Astrocyte of the cerebellum (primary cell): Measurements from ENCODE around the gene KCNMA1.

ENCODE experiments used
- DNase-seq: peaks from one replicate; pipeline ENCODE4 v3.0.0-alpha.2; 2011; ENCODE audit warnings: low read depth
- H3K4me3 ChIP-seq: 2 replicates; pipeline ENCODE4 v1.5.1; 2011; ENCODE audit warnings: mild to moderate bottlenecking, low read depth, low read length, moderate library complexity
- CTCF ChIP-seq: IDR thresholded peaks from 2 replicates; pipeline ENCODE4 v1.5.1; 2012; ENCODE audit warnings: low read length, low read depth, moderate library complexity, mild to moderate bottlenecking; ENCODE audit errors: missing control alignments
- in situ Hi-C: cut with HindIII; loops from 2 replicates; pipeline ENCODE4 v1.10.0; 2017; ENCODE audit warnings: low sequenced_read_pairs

KCNMA1 gene

GRCh38 chr10:77228559-77228958 is 409.0 kb downstream of the KCNMA1 start:
- no peak for TF ChIP-seq CTCF
- no peak for DNase-seq
- no peak overlapping the region for H3K4me3 ChIP-seq
- in situ Hi-C loops = no loop called here

DNA sequence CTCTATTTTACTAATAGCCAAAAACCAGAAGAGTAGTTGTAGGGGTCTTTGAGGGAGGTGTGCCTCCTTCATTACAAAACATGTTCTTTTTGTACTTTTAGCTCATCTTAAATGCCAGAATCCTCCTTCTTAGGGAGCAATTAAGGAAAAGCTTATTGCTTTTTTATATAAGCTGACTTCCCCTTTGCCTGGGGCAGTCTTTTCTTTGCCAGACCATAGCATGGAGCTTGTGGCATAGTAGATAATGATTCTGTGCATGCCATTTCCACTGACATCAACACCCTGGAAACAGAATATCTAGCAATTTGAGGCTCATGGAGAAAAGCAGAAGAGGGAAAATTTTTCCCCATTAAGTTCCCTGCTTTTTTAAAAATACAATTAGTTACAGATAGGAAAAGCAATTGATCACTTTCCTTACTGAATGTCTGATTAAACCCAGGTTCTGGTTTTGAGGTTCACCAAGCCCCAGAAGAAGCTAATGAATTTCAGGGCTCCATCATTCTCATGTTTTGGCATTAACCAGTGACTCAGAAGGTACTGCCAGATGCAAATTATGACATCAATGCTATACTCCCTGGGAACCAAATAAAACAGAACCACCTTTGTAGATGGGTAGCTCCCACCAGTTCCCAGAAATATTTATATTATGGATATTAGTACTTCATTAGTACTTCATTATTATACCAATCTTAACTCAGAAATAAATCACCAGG is 410.6 kb downstream of the KCNMA1 start:
- TF ChIP-seq CTCF = no peak
- in situ Hi-C loops = no loop called here
- H3K4me3 ChIP-seq = no peak overlapping the region
- no peak for DNase-seq

GRCh38 chr10:77226452-77226851 is 411.2 kb downstream of the KCNMA1 start:
- no peak for TF ChIP-seq CTCF
- no peak for DNase-seq
- H3K4me3 ChIP-seq = no peak overlapping the region
- in situ Hi-C loops = no loop called here

GRCh38 chr10:77226020-77226419 is 411.6 kb downstream of the KCNMA1 start:
- in situ Hi-C loops = no loop called here
- TF ChIP-seq CTCF = no peak
- no peak overlapping the region for H3K4me3 ChIP-seq
- no peak for DNase-seq

DNA sequence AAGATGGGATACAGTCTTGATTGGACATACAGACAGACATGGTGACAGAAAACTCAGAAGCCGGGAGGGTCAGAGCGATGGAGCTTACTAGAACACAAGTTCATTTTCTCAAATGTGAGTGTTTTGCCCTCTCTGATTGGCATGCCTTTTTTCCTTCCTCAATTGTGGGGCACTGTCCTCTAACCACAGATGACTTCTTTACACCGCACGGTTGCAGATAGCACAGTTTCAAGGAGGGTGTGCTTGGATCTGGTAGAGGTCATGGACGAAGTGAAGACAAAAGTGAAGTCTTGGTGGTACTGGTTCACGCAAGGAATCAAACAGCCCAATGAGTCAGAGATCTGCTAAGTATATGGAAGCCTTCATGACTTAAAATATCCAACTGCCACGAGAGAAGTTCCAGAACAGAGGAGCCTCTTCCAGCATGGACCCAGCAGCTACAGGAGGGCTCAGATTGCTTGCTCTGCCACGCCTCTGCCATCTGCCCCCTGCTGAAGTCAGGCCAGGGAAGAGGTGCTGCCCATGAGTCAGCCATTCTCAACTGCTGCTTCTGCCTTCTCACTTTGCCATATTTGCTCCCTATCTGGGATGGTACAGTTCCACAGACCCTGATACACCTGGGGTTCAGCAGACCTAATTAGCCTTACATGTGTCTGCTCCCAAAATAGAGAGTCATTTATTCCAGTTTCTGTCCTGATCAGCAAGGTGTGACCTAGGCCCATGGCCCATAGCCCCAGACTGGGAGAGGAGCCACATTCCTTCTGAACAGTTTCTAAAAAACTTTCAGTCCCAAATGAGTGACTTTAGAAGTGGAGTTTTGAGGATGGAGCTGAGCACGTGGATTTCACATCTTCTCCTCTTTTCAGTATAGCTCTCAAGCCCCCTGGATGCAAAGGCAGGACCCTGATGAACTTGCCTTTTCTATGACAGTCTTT is 413.8 kb downstream of the KCNMA1 start:
- TF ChIP-seq CTCF = no peak
- in situ Hi-C loops = no loop called here
- no peak for DNase-seq
- H3K4me3 ChIP-seq = no peak overlapping the region

- no peak for DNase-seq
- H3K4me3 ChIP-seq = no peak overlapping the region
- in situ Hi-C loops = no loop called here
- TF ChIP-seq CTCF = no peak
Observed at GRCh38 chr10:77220150-77220549, 417.5 kb downstream of the KCNMA1 start.
